ENCODE results near the gene PNKD. TPM values are rescaled to one million over a fixed set of nuclear protein-coding genes. Genes with fewer than 3 reads are reported as not detected.
A peak's percentile ranks its signal among the peaks of the same experiment; 100 is the strongest.

The PNKD gene
- total and polyA plus RNA-seq, 2 of the 8 experiments (the other 6 are each of a cell fraction or from before 2014, with no cell fraction given) = 43.9 to 65.4 TPM

- H3K56ac ChIP-seq (replicated peaks; ENCODE audit: insufficient read length, low read depth, low read length) = no peak overlapping the region
- peaks cover 0 to 7% (median 2%) of the 10 kb centered on the region in 4 experiments; a peak in 5 of 7 replicates for H3K4me1 ChIP-seq (replicated peaks in 1 of 4; ENCODE audit: control insufficient read depth in 3 of 4, insufficient read depth in 4 of 4, low read length in 3 of 4)
- H3K4me3 ChIP-seq (ENCODE audit: extremely low read depth in 1 of 4, insufficient read depth in 2 of 4, low read depth in 3 of 4, low read length in 4 of 4) = no peak overlapping the region
- no peaks in the 10 kb centered on the region for H4K20me1 ChIP-seq (replicated peaks in 1 of 2; ENCODE audit: control insufficient read depth in 1 of 2, insufficient read depth in 2 of 2, low read length in 2 of 2)
- no peak overlapping the region for H4K5ac ChIP-seq (ENCODE audit: insufficient read length, low read depth, low read length)
- H3K9ac ChIP-seq (replicated peaks in 1 of 4; ENCODE audit: extremely low read depth in 1 of 4, low read depth in 3 of 4, low read length in 3 of 4) = no peak overlapping the region
- WGBS, 2 experiments (ENCODE audit: extremely low coverage in 1 of 2, insufficient coverage in 1 of 2, insufficient read length in 1 of 2, insufficient replicate concordance in 2 of 2, low coverage in 1 of 2, low lambda C conversion rate in 2 of 2, missing lambda C conversion rate in 1 of 2) = 94% methylated on average over 3 of the region's 3 CpGs; no CpG with 5 or more reads in 1 of the 2 experiments
- no peak overlapping the region for H4K91ac ChIP-seq (replicated peaks; ENCODE audit: insufficient read length, low read length)
- no peak overlapping the region for H4K8ac ChIP-seq (ENCODE audit: extremely low read depth, insufficient read depth, low read length)
- H2BK5ac ChIP-seq (ENCODE audit: low read depth, low read length) = no peak overlapping the region; the same call in 1 of the 2 replicates
- no peaks in the 10 kb centered on the region for H3K27me3 ChIP-seq (replicated peaks in 1 of 4; ENCODE audit: control insufficient read depth in 3 of 4, extremely low read depth in 1 of 4, insufficient read depth in 3 of 4, low read length in 3 of 4)
- no peak overlapping the region for H2BK15ac ChIP-seq (ENCODE audit: low read length)
- H3K14ac ChIP-seq (ENCODE audit: insufficient read length) = no peak overlapping the region
- H2AFZ ChIP-seq (ENCODE audit: low read length) = no peak overlapping the region
- no peaks in the 10 kb centered on the region for H3K9me3 ChIP-seq (ENCODE audit: insufficient read depth in 2 of 2, low read depth in 1 of 2, low read length in 1 of 2)
- no peaks in the 10 kb centered on the region for H3K23me2 ChIP-seq (ENCODE audit: low read depth, low read length)
- DNase-seq (ENCODE audit: low read depth in 1 of 2, low spot score in 2 of 2) (no peak), FAIRE-seq (no peak)
- H2AK5ac ChIP-seq (ENCODE audit: low read depth, low read length) = 0 out of 2 replicates have a peak overlapping the region, but pooled peaks have one; percentile 39
- no peak overlapping the region for H2BK12ac ChIP-seq (ENCODE audit: low read depth, low read length)
- ChIA-PET CTCF (ENCODE audit: partially characterized antibody) (interaction anchor here (0.9 to 4.0 kb wide), 5 partner anchors 9 to 22 kb away, joined by 3 to 24 read pairs (median 4); partner anchors contain the start of gene CATIP), POLR2A (ENCODE audit: partially characterized antibody) (no interaction called here)
- H3K23ac ChIP-seq (ENCODE audit: insufficient read length) = no peak overlapping the region
- no peak overlapping the region for H3K4me2 ChIP-seq (ENCODE audit: insufficient read depth in 1 of 2, low read depth in 2 of 2, low read length in 2 of 2)
- H3K79me1 ChIP-seq (ENCODE audit: low read depth, low read length) = no peaks in the 10 kb centered on the region
- H3K4ac ChIP-seq (replicated peaks; ENCODE audit: insufficient read length, low read depth, low read length) = no peak overlapping the region
- no peak overlapping the region for H2BK120ac ChIP-seq (replicated peaks; ENCODE audit: low read depth, low read length)
- no peak overlapping the region for H3K18ac ChIP-seq (ENCODE audit: extremely low read depth, low read length)
- no peak overlapping the region for H2BK20ac ChIP-seq (ENCODE audit: low read length)
- H3K79me2 ChIP-seq (ENCODE audit: control insufficient read depth in 1 of 2, insufficient read depth in 2 of 2, low read length in 2 of 2) = no peaks in the 10 kb centered on the region
- no peak overlapping the region for H3K27ac ChIP-seq (ENCODE audit: low read depth, low read length)
- no peaks in the 10 kb centered on the region for H3K36me3 ChIP-seq (ENCODE audit: control insufficient read depth in 2 of 4, insufficient read depth in 4 of 4, low read length in 3 of 4)
- no peak for TF ChIP-seq CREB1 (IDR thresholded peaks at IDR 0.05)
- no peak for TF ChIP-seq EP300 (IDR thresholded peaks at IDR 0.05; ENCODE audit: borderline replicate concordance in 1 of 2, low read depth in 2 of 2, low read length in 2 of 2)
- no peak for TF ChIP-seq JUN (IDR thresholded peaks at IDR 0.05; ENCODE audit: low read depth, low read length)
- TF ChIP-seq YY1 (IDR thresholded peaks at IDR 0.05; ENCODE audit: low read depth, low read length) = no peak
- no peak for TF ChIP-seq TCF12 (IDR thresholded peaks at IDR 0.05; ENCODE audit: low read depth, low read length)
- TF ChIP-seq SP2 (IDR thresholded peaks at IDR 0.05; ENCODE audit: low read length) = no peak
- TF ChIP-seq SP4 (IDR thresholded peaks at IDR 0.05; ENCODE audit: low read length) = no peak
- TF ChIP-seq PHF8 (conservative IDR thresholded peaks at IDR 0.05; ENCODE audit: low read depth, low read length) = no peak
- no peak for TF ChIP-seq GTF2F1 (IDR thresholded peaks at IDR 0.05; ENCODE audit: borderline replicate concordance, low read depth, low read length)
- no peak for TF ChIP-seq POU5F1 (IDR thresholded peaks at IDR 0.05; ENCODE audit: low read depth, low read length)
- no peak for TF ChIP-seq CBX5 (IDR thresholded peaks at IDR 0.05; ENCODE audit: low read depth, low read length)
- no peak for TF ChIP-seq SRF (IDR thresholded peaks at IDR 0.05; ENCODE audit: low read depth, low read length)
- no peak for TF ChIP-seq CTBP2 (IDR thresholded peaks at IDR 0.05; ENCODE audit: borderline replicate concordance, insufficient read depth, insufficient read length, low read length)
- no peak for TF ChIP-seq RNF2 (IDR thresholded peaks at IDR 0.05; ENCODE audit: borderline replicate concordance, low read depth, low read length, missing control alignments, poor library complexity, severe bottlenecking)
Observed at GRCh38 chr2:218334531-218334930, 64.2 kb downstream of the PNKD start.
